Effector CD8-positive, alpha-beta T cell (primary cell): ENCODE measurements around the gene CTNNBIP1.

ENCODE experiments used
- DNase-seq: peaks from one replicate; lab custom pipeline; 2025; lab: John Stamatoyannopoulos, UW

Gene CTNNBIP1

DNA sequence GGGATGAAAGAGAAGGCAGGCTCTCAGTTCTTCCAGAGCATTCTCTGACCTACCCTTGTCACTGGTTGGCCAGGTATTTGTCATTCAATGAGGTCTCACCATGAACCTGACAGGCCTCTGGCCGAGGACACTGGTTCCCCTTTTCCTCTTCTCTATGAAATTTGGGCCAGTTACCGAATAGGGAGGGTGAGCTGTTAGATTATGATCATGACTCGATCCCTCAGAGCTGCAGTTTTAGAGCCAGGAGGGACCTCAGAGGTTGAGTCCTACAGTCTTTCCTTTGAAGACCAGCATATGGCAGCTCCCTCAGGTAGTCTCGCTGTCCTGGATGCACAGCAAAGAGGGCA, 56.8 kb downstream of the CTNNBIP1 start:
- DNase-seq = no peak

DNA sequence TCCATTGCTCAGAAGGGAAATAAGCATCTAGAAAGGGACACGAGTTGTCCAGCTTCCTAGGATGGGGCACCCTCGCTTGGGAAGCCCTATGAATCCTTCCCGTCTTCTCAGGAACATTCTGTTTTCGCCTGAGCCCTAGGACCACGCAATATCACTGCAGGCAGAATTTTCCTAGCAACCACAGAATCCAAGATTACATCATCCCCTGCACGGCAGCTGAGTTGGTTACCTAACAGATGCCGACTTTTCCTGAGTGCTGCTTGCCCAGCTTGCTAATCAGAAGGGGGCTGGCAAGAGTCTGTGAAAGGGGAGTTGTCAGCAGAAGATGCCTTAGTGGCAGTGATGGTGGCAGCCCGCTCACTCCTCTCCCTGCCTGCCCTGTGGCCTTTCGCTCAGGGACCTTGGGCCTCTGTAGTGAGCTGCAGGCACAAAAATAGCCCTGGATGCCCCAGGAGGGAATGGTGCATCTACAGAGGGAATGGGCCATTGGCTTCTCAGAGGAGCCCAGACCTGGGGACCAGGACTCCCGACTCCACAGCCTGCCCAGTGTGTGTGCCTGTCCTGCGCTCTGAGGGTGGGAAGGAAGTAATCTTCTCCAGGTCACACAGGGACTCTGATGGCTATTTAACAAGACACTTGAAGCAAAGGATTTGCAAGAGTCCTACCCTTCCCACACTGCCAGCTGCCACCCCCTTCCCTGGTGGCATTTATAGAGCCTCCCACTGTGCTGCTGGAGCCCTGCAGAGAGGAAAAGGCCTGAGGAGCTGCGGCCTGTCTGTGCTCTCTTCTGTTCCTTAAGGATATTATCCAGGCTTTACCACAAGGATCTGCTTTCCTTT, 57.4 kb downstream of the CTNNBIP1 start:
- DNase-seq = no peak

DNA sequence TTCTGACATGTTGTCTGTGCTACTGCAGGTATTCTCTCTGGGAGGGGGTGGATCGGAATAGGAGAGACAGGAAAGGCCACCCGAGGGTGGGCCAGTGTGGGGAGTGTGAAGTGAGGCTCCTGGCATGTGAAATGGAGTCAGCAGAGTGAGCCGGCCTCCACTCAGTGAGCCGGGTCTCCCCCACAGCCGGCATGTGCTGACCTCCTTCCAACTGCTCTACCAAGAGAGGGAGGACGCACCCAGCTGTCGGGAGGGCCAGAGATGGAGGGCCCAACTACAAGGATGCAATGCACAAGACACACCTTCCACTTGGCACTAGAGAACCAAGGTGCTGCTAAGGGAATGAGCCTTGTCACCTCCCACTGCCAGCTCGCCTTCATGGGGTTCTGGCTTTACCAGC, 58.1 kb downstream of the CTNNBIP1 start:
- DNase-seq = no peak

DNA sequence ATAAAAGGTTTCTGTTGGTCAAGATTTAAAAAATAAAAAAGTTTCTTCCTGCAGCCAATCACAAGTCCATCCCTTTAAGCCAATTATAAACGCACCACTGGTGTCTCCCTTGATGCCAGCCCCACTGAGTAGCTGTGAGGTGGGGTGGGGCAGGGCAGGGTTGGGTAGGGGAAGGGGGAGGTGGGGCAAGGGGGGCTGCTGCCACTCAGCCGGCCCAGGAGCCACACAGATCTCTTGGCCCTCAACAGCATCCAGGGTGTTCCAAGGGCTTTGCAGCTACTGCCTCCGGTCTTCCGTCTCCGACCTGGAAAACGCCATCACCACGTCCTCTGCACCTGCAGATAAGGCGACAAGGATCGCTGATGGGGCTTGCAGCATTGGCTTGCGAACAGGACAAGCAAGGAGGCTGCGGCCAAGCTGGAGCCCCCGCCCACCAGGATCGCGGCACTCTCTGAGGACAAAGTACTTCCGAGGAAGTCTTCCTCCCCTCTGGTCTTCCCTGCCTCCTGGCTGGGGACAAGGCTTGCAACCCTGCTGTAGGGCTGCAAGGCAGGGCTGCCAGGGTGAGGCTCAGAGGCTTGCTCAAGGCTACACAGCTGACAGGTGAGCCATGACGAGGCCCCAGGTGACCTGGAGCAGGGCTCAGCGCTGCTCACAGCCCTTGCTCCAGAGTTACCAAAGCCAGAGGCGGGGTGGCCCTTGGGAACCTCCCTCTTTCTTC, 59.5 kb downstream of the CTNNBIP1 start:
- no peak for DNase-seq

DNA sequence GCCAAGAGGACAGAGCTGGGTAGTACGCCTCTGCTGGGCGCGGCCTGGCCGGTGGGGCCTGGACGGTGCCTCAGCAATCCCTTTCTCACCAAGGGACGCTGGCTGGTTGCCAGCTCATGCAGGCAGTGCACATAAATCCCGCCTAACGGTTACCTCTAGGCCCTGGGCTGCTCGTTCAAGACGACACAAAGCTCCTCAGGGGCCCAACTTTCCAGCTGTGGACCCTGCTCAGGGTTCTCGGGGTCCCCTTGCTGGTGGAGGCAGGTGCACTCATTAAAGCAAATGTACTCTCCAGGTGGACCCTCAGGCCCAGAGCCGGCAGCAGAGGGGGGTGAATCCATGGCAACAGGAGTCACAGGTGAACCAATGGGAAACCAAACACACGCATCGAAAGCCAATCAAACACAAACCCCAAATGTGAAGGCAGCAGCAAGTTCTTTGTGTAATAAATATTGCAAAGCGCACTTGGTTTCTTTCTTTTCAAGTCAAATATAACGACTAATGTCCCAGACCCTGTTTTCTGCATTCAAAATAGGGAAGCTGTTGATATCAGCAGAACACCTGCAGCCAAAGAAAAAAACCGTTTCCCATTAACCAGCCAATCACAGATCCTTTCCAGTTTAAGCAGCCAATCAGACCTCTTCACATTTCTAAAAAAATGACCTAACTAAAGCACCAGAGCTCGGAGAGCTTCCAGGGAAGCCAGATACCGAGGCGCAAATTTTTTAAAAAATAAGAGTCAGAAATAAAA, 60.2 kb downstream of the CTNNBIP1 start:
- no peak for DNase-seq

DNA sequence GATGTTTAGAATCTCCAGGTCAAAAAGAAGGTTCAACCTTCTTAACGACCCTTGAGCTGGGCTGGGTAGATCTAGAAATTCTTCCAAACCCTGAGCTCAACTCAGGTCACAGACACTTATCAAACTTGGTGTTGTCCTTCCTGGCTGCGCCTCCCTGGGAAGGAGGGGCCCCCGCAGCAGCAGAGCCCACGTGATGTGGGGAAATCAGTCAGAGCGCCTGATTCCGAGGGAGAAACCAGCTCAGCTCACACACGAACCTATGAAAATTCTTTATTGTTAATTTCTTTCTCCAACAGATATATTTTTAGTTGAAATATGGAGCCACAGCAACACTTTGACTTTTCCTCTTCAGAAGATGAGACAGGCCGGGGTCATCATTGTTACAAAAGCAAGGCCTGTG, 62.0 kb downstream of the CTNNBIP1 start:
- DNase-seq = no peak

DNA sequence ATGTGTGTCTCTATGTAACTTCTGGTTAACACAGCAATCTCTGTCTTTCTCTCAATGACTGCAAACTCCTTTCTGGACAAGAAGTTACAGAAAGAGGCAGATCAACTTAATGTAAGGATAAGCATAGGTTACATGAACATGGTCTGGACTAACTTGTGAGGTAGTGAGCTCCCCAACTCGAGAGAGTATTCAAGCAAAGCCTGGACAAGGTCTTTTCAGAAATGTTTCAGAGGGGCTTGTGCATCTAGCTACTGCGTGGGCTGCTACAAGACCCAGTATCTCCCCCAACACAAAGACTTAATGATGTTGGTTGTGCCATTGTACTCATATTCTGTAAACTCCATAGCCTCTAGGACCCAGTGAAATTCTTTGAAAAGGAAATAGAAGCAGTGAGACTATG, 62.8 kb downstream of the CTNNBIP1 start:
- DNase-seq = no peak

DNA sequence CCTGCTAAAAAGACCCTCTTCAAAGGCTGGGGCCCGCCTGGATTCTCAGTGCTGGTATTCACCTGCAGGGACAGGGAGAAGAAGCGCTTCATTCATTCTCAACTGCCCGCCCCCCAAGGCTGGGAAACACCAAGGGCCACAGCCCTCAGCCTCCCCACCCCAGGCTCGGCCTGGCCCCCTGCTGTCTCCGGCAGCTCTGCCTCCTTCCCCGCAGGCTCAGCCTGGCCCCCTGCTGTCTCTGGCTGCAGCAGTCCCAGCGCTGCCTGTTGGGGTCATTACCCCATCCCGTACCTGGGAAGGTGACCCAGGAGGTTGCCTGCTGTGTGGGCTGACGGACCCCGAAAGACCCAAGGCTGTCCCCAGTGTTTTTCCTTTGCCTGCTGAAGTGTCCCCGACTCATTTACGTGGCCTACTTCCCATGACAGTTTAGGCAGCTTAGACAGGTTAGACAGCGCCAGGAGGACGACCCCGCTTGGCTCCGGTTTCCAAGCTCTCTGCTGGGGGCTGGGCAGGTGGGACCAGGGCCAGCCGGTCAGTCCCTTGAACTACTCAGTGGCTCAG, 63.4 kb downstream of the CTNNBIP1 start:
- no peak for DNase-seq

DNA sequence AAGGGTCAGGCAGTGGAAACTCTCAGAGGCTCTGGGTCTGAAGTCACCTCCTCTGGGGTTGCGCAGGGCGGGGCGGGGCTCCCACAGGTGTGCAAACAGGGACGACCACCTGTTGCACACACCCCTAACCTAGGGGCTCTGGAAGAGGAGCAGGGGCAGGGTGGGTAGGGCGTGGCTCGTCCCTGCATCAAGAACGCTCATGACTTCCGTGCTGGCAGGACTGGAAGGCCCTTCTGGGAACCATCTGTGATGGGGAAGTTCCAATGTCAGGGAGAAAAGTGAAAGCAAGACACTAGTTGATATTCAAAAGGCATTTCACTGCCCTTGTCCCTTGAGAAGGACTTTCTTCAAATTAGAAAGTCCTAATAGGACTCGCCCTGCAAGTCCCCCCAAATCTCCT, 64.2 kb downstream of the CTNNBIP1 start:
- no peak for DNase-seq

DNA sequence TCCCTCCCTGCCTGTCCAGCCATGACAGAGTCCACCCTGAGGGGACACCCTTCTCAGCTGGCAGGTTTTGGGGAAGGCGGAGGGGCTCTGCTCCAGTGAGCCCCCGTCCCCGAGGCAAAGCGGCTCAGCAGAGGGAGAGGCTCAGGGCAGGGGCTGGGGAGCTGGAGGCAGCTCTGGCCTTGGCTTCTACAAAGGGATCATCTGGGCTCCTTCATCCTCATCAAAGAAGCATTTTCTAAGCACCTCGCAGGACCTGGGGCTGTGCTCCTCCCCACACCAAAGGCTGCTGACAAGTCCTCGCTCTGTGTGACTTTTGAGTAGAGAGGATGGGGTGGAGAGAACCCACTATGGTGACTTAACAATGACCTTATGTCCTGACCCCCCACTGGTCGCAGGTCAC, 65.3 kb downstream of the CTNNBIP1 start:
- no peak for DNase-seq

DNA sequence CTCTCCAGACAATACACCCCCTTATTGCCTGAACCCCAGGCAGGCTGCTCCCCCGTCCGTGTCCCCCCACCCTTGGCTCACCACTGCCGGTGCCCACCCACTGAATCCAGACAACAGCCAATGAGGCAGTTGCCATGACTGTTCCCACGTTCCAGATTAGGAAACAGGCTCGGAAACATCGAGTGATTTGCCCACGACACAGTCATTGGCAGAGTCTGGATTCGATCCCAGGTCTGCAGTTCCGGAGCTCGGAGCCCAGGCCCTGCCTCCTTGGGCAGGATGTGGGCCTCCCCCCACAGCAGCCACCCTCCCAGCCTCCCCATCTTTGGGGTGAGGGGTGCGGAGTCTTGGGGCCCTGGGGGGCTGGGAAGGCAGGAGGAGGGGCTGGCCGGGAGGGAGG, 66.0 kb downstream of the CTNNBIP1 start:
- DNase-seq = no peak

DNA sequence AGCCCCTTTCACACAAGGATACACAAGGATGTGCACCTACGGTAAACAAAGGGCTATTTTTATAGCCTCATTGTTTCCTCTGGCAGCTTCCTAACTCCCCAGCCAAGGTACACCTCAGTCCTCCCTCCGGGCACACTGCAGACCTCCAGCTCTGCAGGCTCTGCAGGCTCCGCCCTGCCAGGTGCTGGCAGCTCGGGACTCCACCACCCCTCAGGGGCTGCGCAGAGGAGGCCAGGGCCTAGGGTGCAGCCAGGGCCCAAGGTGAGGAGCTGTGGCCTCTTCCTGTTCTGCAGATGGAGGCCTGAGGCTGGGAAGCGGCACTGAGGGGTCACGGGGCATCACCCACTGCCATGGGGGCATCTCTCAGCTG, 66.5 kb downstream of the CTNNBIP1 start:
- DNase-seq = no peak

DNA sequence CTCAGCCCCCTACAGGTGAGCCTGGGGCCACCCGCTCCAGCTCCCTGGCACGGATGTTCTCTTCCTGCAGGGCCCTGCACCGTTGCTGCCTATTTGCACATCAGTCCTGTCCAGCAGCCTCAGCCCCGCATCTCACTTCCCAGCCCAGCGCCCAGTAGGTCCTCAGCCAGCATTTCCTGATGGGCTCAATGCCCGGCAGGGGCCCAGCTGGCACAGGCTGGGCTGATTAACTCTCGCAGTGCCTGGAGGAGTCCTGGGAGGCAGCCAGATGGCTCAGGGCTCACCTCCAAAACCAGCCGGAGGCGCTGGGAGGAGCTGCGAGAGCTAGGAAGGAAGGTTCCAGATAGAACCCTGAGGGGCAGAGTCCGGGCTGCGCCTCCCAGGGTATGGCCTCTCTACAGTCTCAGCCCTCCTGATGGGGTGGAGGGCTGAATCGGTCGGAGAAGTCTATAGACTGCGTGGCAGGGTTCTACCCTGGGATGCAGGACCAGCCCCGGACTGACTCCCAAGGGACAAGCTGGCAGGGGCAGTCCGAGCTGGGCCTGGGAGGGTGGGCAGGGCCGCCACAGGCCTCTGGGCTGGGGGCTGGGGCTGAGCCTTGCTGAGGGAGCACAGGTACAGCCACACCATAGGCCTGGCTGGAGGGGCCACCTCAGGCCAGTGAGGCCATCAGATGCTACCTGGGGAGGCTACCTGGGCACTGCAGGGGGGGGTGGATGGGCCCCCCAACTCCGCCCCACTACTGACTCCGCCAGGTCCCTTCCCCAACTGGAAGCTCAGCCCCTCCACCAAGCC, 67.1 kb downstream of the CTNNBIP1 start:
- DNase-seq = no peak

DNA sequence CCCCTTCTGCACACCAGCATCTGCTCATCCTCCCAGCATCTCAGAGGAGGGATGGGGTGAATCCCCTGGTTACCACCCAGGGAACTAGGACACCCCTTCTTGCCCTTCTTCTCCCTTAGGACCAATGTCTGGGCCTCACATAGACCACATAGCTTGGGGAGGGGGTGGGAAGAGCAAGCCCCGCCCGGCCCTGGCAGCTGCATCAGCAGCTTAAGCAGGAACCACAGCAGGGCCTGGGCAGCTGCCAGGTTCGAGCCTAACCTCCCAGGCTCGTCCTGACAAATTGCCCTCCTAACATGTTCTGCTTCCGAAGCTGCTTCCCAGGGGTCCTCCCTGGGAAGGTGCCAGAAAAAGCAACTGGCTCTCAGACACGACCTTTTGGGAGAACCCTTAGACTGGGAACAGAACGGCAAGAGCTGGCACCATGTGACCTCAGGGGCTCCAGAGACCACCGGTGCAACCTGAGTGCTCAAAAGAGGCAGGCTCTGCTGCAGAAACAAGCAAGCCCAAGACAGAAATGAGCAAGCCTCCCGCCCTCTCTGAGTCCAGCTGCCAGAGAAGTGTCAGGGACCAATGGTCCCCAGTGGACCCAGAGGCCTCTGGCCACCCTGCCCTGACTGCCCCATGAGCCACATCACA, 67.9 kb downstream of the CTNNBIP1 start:
- no peak for DNase-seq

DNA sequence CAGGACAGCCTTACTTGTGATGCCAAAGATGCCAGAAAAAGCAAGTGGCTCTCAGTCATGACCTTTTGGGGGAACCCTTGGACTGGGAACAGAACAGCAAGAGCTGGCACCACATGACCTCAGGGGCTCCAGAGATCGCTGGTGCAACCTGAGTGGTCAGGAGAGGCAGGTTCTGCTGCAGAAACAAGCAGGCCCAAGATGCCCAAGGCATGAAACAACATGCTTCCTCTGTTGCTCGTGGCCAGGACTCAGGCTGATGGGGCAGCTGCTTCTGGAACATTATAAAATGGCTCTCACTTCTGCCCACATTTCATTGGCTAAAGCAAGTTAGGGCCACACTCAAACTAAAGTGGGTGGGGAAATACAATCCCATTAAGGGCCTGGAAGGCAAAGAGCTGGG, 68.6 kb downstream of the CTNNBIP1 start:
- DNase-seq = no peak

DNA sequence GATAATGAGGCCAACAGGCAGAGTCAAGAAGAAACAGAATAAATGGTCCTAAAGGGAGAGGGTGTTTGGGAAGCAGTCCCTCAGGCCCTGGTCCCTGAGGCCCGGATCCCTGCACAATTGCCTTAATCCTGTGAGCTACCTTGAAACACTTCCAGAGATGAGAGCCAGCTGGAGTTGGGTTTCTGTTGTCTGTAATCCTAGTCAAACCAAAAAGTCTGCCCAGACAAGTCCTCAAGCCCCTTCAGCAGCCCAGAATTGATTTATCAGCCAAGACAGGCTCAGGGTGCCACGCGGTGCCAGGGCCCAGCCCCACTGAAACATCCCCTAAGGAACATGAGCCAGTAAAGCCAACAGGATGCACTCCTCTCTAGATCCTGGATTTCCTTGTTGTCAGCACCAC, 69.9 kb downstream of the CTNNBIP1 start:
- DNase-seq = no peak

DNA sequence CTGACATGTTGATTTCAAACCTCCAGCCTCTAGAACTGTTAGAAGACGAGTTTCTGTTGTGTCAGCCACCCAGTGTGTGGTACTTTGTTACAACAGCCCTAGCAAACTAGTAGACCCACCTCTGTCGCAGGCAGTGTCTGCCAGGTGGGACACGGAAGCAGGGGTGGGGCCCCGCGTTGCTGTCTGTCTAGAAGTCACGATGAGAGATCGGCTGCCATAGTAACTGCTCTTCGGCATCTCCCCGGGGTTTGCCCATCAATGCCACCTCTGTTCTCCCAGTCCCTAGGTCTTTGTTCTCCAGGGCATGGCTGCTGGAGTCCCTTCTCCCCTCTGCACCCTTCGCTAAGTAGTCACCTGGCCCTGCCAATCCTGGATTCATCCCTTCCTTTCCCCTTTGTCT, 71.1 kb downstream of the CTNNBIP1 start:
- DNase-seq = no peak

DNA sequence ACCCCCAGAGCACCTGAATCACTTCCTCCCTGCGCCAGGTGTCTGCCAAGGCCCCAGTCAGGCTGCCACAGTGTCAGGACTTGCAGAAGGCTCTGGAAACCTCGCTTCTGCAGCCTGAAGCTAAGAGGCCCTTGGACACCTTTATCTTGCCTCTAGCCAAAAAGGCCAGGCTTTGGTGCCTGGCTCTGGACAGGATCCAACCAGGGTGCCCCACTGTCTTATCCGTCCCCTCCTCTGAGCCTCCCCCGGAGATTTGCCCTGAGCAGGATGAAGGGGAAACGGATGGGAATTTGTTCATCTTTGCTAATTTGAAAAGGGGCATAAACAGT, 73.5 kb downstream of the CTNNBIP1 start:
- no peak for DNase-seq

DNA sequence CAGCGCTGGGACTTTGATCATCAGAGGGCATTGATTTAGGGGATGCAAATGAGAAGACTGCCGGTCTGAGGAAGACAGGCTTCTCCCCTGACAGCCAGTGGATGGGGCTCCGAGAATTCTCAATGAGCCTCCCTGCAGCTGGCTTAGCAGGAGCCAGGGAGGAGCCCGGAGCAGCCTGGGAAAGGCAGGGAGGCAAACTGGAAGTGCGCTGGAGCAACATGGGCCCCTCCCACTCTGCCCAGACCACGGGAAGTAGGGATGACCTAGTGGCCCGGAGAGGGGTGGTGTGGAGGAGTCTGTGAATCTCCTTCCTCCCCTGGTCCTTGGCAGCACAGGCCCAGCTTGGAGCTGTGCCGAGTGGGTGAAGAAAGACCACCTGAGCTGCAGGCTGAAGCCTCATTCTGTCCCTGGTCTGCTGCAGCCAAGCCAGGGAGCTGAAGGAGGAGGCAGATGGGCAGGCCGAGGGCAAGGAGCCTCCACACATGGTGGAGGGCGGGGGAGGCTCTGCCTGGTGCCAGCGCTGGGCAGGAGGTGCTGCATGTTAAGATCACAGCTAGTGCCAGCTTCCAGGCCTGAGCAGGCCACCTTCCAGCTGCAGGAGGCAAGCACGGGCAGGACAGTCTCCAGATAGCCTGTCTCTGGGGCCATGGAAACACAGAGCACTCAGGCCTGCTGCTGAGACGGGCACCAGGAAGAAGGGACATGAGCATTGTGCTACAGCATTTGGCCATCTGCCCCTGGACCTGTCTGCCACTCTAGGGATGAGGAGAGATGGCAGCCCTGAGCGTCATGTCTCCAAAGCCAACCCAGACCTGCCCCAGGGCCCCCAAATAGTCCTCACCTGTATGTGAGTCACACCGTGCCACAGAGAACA, 74.1 kb downstream of the CTNNBIP1 start:
- no peak for DNase-seq

DNA sequence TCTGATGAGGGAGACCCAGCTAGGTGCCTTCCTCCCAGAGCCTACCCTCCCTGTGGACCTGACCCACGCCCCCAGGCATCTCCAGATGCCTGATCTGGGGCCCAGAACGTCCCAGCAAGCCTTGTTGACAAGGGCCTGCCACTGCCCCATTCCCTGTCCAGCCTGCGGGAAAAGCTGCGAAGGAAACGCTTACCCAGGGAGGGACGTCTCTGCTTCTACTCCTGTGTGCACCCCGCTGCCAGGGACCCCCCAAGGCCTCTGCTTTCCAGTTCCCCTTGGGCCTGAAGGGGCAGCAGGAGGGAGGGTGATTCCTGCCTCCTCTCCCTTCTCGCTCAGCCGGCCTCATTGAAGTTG, 74.7 kb downstream of the CTNNBIP1 start:
- DNase-seq = no peak

DNA sequence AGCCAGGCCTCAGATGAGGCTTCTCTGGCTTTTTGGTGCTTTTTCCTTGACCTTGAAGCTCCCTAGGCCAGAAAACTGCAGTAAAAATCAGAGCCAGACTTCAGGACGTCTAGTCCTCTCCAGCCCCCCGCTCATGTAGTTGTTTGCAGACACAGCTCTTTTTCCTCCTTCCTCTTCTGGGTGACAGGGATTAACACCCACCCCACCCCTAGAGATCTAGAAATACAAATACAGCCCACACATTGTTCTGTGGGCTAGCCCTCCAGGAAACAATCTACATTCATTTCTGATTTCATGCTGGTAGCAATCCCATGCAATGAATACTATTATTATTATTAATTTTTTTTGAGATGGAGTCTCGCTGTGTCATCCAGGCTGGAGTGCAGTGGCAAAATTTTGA, 76.4 kb downstream of the CTNNBIP1 start:
- DNase-seq = no peak
